Measurements from ENCODE around the gene NOL3.

The NOL3 gene

DNA sequence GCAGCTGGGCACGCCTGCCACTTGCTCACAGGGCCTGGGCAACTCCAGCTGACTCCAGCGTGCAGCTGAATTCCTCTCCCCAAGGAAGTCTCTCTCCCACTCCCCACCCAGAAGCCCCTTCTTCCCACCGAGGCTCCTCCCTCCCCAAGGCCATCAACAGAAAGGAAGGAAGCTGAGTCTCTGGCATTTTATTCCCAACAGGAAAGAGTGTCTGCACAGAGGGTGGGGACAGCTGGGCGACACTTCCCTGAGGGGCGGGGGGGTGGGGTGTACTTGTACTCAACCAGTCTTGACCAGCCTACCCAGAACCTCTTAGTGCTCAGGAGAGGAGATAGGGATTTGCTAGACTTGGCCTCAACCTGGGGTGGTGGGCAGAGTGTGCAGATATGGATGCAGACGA lies 19.7 kb downstream of the NOL3 start, which contains the start of gene EXOC3L1:
Gene EXOC3L1 (minus strand): TSS at position 96 of the 400 bp plus-strand sequence. CDS start 460 bp downstream, outside the sequence.
- no peak for DNase-seq (ENCODE audit: low read depth in 2 of 2)

GRCh38 chr16:67190448-67191399 lies 20.4 kb downstream of the NOL3 start:
- DNase-seq (ENCODE audit: low read depth in 2 of 2) = no peak

GRCh38 chr16:67191411-67191994 lies 21.2 kb downstream of the NOL3 start:
- DNase-seq (ENCODE audit: low read depth in 2 of 2) = no peak

- DNase-seq (ENCODE audit: low read depth in 2 of 2) = peak; percentile 87
These were observed 21.8 kb downstream of the NOL3 start, which contains the start of gene E2F4 for GRCh38 chr16:67191995-67192681. Gene E2F4, plus strand, starts transcription at chr16:67192155. Its CDS starts 73 bp downstream, at chr16:67192228.

DNA sequence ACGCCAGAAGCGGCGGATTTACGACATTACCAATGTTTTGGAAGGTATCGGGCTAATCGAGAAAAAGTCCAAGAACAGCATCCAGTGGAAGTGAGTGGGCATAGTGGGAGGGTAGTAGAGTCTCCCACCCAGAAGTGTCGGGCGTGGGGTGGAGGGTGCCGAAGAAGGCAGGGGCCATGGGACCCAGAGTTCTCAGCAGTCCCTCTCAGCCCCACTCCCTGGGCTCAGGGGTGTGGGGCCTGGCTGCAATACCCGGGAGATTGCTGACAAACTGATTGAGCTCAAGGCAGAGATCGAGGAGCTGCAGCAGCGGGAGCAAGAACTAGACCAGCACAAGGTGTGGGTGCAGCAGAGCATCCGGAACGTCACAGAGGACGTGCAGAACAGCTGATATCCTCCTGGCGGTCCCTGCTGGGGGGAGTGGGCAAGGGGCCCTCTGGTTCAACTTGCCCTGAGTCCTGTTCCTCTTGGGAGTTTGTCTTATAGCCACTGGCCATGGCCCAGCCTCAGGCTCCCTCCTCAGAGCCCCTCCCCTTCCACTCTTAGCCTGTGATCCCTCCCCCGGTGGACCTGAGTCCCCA lies 22.5 kb downstream of the NOL3 start:
- DNase-seq (ENCODE audit: low read depth in 2 of 2) = no peak

DNA sequence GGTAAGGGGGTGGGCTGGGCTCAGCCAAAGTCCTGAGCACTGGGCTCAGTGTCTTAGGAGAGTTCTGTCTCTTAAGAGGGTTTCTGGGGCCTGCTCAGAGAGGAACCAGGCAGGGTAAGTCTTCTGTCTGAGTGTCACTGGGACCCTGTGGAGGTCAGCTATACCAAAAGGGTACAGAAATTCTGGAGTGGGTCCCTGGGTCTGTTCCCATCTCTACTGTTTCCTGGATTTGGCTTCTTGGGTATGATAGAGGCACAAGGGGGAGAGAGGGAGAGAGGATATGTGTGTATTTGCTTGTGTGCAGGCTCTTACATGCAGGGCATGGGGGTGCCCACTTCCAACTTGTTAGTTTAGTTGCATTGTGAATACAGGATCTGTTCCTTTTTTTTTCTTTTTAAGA lies 23.2 kb downstream of the NOL3 start:
- DNase-seq (ENCODE audit: low read depth in 2 of 2) = no peak

GRCh38 chr16:67194260-67194659 lies 23.9 kb downstream of the NOL3 start:
- no peak for DNase-seq (ENCODE audit: low read depth in 2 of 2)

DNA sequence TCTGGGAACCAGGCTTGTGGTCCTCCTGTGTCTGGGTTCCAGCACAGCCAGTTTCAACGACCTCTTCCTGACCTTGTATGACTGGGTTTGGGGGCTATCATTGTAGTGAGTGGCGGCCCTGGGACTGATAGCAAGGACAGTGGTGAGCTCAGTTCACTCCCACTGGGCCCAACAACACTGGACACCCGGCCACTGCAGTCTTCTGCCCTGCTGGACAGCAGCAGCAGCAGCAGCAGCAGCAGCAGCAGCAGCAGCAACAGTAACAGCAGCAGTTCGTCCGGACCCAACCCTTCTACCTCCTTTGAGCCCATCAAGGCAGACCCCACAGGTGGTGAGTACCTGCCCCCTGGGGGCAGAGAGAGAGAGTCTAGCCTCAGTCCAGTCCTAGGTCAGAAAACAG lies 25.3 kb downstream of the NOL3 start:
- no peak for DNase-seq (ENCODE audit: low read depth in 2 of 2)

DNA sequence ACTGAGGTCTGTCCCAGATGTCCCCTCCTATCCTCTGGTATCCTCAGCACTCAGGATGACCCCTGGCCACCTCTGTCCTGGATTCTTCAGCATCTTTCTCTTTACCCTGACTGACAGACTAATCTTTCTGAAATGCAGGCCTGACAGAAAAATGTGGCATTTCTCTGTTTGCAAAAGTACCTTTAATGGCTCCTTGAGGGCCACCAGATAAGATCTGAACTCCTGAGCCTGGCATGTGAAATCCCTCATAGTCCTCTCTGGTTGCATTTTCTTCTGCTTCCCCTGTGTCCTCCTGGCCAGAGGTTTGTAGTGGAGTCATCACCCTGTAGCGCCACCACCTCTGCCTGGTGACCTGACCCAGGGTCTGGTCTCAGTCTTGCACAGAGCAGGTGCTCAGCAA lies 26.5 kb downstream of the NOL3 start:
- DNase-seq (ENCODE audit: low read depth in 2 of 2) = no peak

- no peak for DNase-seq (ENCODE audit: low read depth in 2 of 2)
These were observed 27.4 kb downstream of the NOL3 start for GRCh38 chr16:67197704-67198103.

- no peak for DNase-seq (ENCODE audit: low read depth in 2 of 2)
These were observed 27.9 kb downstream of the NOL3 start for GRCh38 chr16:67198238-67198734.

- DNase-seq (ENCODE audit: low read depth in 2 of 2) = no peak
These were observed 28.9 kb downstream of the NOL3 start, which contains the start of gene ELMO3 for GRCh38 chr16:67199011-67199807. Gene ELMO3, plus strand, starts transcription at chr16:67199131. Its CDS starts 196 bp downstream, at chr16:67199327.

GRCh38 chr16:67199808-67200198 lies 29.5 kb downstream of the NOL3 start:
- DNase-seq (ENCODE audit: low read depth in 2 of 2) = no peak

GRCh38 chr16:67200491-67200890 lies 30.2 kb downstream of the NOL3 start:
- no peak for DNase-seq (ENCODE audit: low read depth in 2 of 2)

- DNase-seq (ENCODE audit: low read depth in 2 of 2) = no peak
These were observed 31.3 kb downstream of the NOL3 start for GRCh38 chr16:67201411-67202345.

- no peak for DNase-seq (ENCODE audit: low read depth in 2 of 2)
These were observed 32.1 kb downstream of the NOL3 start for GRCh38 chr16:67202426-67202825.

DNA sequence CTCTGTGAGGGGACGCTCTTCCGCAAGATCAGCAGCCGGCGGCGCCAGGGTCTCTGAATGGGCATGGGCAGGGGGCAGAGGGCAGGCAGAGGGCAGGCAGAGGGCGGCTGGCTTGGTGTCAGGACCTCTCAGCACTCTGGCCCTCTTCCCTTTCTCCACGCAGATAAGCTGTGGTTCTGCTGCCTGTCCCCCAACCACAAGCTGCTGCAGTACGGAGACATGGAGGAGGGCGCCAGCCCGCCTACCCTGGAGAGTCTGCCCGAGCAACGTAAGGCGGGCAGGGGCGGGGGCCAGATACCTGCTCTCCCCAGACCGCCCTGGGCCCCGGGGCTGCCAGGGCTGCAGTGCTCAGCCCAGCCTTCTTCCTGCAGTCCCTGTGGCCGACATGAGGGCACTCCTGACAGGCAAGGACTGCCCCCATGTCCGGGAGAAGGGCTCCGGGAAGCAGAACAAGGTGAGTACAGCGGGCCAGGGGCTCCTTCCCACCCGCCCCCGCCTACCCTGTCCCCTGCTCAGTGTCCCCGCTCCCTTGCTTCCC lies 32.7 kb downstream of the NOL3 start:
- no peak for DNase-seq (ENCODE audit: low read depth in 2 of 2)

DNA sequence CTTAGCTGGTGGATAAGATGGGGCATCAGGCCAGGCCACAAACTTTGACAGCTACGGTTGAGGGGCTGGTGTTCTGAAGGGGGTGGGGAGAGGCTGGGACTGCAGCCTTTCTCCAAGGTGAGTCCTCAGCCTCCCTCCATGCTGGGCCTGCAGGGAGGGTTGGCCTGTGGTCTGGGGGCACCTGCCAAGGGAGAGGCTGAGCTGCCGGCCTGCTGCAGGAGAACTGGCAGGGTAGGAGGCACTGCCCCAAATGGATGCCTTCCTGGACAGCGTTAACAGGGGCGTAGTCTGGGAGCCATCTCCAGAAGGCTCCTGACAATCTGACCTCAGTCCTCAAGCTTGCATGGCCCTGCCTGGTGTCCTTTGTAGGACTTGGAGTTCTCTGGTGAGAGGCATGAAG lies 33.7 kb downstream of the NOL3 start:
- DNase-seq (ENCODE audit: low read depth in 2 of 2) = no peak

DNA sequence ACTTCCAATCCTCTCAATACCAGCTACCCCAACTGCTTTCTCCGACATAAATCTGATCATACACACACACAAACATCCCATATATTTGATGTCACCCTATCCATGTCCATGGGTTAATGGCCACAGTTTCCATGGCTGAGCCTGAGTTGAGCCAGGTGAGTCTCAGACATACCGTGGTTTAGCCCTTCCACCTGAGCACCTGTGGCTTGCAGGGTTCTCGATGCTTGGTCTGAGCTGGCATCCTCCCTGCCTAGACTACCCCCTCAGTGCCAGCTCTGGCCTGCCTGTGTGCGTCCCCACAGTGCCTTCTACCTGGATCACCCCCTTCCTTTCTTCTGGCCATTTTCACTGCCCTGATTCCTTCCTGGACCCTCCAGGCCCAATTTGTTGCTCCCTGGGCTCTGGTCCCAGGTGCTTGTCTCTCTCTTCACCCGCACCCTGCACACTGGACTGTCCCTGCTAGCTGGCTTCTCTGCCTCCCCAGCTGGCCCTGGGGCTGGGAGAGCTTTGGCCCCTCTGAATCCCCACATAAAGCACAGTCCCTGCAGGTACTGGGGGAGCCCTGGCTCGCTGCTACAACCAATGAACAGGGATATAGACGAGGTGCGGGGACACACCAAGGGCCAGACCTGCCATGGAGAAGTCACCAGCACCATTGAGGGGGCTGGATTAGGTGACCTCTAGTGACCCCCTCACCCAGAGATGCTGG lies 35.9 kb downstream of the NOL3 start:
- no peak for DNase-seq (ENCODE audit: low read depth in 2 of 2)
